Urothelium cell line (cell line): ENCODE measurements around the gene SPOCK3.
"Not testable (repeated sequence)": the region's sequence is repeated elsewhere in the genome, so short reads cannot be mapped to it uniquely, and the experiment has no call there.

Experiments used
- DNase-seq: peaks from one replicate; pipeline ENCODE4 v3.0.0; 2011; ENCODE audit warnings: low spot score, mixed read lengths
- FAIRE-seq: peaks from 2 replicates; lab custom pipeline; 2011; peaks lifted over from hg19 to GRCh38; lab: Jason Lieb, UNC

The SPOCK3 gene

GRCh38 chr4:166972071-166972470, 262.2 kb downstream of the SPOCK3 start:
- DNase-seq (peak; percentile 4), FAIRE-seq (no peak)

- not testable (repeated sequence) for DNase-seq, FAIRE-seq
These were observed 266.1 kb downstream of the SPOCK3 start for GRCh38 chr4:166968219-166968618.

DNA sequence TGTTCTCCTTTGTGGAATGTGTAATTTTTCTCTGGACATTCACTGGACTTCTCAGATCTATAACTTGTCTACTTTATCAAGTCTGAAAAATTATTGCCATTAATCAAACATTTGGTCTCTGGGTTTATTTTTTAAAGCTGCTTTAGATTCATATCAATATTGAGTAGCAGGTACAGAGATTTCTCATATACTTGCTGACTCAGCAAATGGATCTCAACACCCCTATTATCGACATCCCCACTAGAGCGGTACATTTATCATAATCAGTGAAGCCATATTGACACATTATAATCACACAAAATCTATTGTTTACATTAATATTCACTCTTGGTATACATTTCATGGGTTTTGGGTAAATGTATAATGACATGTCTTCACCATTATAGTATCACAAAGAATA, 268.7 kb downstream of the SPOCK3 start:
- FAIRE-seq (no peak), DNase-seq (no peak)

GRCh38 chr4:166957451-166957850, 276.8 kb downstream of the SPOCK3 start:
- FAIRE-seq (no peak), DNase-seq (no peak)

- FAIRE-seq (no peak), DNase-seq (no peak)
These were observed 277.8 kb downstream of the SPOCK3 start for GRCh38 chr4:166956484-166956883.

GRCh38 chr4:166941629-166942028, 292.7 kb downstream of the SPOCK3 start:
- no peak for DNase-seq
- FAIRE-seq: no peak

DNA sequence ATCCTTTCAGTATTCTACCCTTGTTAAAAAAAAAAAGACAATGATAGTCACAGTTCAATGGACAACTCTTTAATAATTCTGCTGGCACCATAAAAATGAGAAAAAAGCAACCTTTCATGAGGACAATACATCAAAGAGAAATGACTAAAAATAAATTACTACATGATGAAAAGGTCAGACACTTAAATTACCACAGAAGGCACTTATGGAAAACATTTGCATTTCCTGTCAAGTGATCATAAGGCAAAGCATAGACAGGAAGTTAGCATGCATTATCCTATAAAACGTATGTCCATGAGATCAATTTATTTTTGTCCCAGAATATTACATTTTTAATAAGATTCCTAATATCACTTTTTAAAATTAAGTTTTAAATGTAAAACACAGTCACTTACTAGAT, 303.8 kb downstream of the SPOCK3 start:
- DNase-seq: no peak
- FAIRE-seq: no peak

DNA sequence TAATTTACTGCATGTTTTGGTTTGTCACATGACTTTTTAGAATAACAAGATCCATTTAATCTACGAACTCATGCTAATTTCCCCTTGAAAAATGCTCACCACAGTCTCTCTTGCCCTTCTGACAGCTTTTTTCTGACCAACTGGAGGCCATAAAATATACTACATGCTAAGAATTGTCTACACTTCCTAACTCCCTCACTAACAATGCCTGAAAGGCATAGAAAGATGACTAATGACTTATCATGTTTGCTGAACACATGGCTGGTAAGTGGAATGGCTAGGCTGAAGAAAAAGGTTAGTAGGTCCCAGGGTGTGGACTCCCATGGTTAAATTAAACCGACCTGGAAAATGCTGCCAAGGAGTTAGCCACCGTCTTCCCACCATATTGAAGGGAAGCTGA, 309.9 kb downstream of the SPOCK3 start:
- FAIRE-seq (no peak), DNase-seq (no peak)

GRCh38 chr4:166913926-166914325, 320.4 kb downstream of the SPOCK3 start:
- FAIRE-seq (no peak), DNase-seq (no peak)

- FAIRE-seq (no peak), DNase-seq (no peak)
These were observed 330.9 kb downstream of the SPOCK3 start for GRCh38 chr4:166903408-166903807.

DNA sequence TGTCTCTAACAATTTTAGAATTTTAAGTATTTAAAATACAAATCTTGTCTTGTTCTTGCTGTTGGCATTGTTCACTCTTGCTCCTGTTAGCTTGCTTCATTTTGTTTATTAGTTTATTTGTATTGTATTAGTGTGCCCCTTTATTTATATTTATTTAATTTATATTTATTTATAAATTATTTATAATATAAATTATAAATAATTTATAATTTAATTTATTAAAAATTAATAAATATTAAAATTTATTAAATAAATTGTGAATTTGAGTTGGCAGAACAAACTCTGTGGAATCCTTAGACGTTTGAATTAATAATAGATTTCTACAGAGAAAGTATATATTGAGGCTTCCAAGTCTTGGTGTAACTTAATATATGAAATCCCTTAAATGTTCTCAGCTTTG, 331.4 kb downstream of the SPOCK3 start:
- no peak for DNase-seq
- no peak for FAIRE-seq

GRCh38 chr4:166896254-166896653, 338.0 kb downstream of the SPOCK3 start:
- DNase-seq (peak; percentile 4), FAIRE-seq (no peak)

DNA sequence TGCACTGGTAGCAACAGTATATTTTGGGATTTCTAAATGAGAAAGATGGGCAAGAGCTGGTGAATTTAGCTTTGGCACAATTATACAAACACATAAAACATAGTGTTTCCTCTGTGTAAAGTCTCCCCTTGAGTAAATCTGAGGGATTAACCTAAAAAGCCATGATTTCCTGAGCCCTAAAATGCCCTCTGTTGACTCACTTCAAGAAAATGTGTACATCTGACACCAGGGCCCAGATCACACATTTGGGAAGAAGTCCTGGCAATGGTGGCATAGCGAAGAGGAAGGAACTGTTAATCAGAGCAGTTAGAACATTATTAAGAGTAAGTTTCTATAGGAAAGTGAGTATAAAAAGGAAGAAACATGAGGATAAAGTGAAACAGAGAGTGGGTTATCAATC, 338.5 kb downstream of the SPOCK3 start:
- no peak for DNase-seq
- no peak for FAIRE-seq

DNA sequence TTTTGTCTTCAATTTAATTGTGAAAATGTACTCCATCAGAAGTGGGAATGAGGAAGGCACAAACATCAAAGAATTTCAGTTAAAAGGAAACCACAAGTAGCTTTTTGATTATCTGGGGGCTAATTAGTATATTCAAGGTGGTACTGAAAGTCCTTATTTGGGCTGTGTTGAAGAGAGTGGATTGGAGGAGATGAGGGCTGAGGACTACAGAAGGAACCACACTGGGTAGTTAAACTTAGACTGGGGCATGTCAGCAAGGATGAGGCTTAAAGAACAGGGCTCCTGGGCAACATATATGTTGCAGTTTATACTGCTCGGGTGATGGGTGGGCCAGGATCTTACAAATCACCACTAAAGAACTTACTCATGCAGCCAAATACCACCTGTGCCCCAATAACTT, 346.8 kb downstream of the SPOCK3 start:
- no peak for FAIRE-seq

GRCh38 chr4:166886718-166887117, 347.6 kb downstream of the SPOCK3 start:
- no peak for FAIRE-seq
- no peak for DNase-seq

More for the DNA sequence above, 346.8 kb downstream of the SPOCK3 start:
- DNase-seq: no peak

GRCh38 chr4:166882221-166882620, 352.1 kb downstream of the SPOCK3 start:
- no peak for FAIRE-seq
- no peak for DNase-seq

- no peak for FAIRE-seq
- no peak for DNase-seq
These were observed 358.5 kb downstream of the SPOCK3 start for GRCh38 chr4:166875821-166876220.

DNA sequence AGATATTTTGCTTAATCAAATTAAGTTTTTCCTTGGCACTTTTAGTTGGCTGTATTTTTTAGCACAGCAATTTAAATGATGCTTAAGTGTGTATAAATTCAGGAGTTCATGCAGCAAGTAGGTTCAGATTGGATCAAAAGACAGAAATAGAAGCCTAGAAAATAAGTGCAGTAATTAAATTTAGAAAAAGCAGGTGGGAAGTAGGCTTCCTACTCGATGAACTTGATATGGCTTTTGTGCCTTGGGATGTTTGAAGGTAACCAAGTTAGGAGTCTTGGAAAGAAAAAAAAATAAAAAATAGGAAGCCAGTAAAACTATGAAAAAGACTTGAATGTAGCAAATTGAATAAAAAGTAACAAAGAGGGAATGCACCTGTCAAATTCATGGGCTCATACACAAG, 372.3 kb downstream of the SPOCK3 start:
- DNase-seq: no peak
- no peak for FAIRE-seq

DNA sequence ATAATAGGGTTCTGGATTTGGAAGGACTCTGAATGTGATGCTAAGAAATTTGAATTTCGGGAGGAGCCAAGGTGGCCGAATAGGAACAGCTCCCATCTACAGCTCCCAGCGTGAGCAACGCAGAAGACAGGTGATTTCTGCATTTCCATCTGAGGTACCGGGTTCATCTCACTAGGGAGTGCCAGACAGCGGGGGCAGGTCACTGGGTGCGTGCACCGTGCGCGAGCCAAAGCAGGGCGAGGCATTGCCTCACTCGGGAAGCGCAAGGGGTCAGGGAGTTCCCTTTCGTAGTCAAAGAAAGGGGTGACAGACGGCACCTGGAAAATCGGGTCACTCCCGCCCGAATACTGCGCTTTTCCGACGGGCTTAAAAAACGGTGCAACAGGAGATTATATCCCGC, 383.9 kb downstream of the SPOCK3 start:
- DNase-seq, FAIRE-seq: not testable (repeated sequence)

GRCh38 chr4:166846939-166847338, 387.4 kb downstream of the SPOCK3 start:
- FAIRE-seq (no peak), DNase-seq (no peak)

DNA sequence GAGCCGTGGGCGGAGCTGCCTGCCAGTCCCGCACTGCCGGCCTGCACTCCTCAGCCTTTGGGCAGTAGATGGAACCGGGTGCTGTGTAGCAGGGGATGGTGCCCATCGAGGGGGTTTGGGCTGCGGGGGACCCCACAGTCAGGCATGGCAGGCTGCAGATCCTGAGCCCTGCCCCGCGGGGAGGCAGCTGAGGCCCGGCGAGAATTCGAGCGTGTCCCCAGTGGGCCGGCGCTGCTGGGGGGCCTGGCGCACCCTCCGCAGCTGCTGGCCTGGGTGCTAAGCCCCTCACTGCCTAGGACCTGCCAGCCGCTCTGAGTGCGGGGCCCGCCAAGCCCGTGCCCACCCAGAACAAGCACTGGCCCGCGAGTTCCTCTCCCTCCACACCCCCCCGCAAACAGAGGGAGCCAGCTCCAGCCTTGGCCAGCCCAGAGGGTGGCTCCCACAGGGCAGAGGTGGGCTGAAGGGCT, 391.5 kb downstream of the SPOCK3 start:
- no peak for DNase-seq
- FAIRE-seq: no peak

- FAIRE-seq (no peak), DNase-seq (no peak)
These were observed 394.6 kb downstream of the SPOCK3 start for GRCh38 chr4:166839615-166840251.

DNA sequence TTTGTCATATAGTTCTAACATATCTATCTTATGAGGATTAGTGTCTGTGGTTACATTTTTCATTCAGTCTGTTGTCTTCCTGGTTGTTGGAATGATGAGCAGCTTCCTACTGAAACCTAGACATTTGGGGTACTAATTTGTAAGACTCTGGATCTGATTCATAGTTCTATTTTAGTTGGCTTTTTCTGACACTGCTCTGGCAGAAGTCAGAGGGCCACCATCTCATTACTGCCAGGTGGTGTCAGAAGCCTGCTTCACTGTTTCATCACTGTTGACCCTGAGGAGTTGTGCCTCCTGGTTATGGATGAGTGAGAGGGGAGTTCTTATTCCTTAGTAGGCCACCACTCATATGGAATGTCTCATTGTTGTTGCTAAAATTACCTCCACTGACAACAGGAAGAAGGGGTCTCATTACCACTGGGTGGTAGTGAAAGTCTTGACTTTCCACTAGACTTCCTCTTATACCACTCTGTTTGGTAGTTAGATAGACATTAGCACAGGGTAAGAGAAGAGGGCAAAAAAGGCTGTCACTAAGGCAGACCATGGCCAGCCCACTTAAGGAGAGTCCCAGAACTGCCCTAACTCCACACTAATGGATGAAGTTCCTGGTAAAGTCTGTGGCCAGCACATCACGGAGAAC, 395.2 kb downstream of the SPOCK3 start:
- DNase-seq (no peak), FAIRE-seq (no peak)
